ENCODE data around the gene PAK1. TPM values are rescaled to one million over a fixed set of nuclear protein-coding genes. Genes with fewer than 3 reads are reported as not detected.
"Not testable (repeated sequence)": the region's sequence is repeated elsewhere in the genome, so short reads cannot be mapped to it uniquely, and the experiment has no call there.

Gene PAK1
- polyA plus RNA-seq, 1 experiment = 70.3 TPM

- Histone ChIP-seq H3K27ac (ENCODE audit: low read depth, low read length) (no peak overlapping the region), H3K4me3 (ENCODE audit: low read depth, low read length) (no peak overlapping the region), H3K27me3 (ENCODE audit: control insufficient read depth, insufficient read depth, low read length) (peaks cover 20% of the 10 kb centered on the region), H3K9me3 (ENCODE audit: control insufficient read depth, insufficient read depth, low read length) (no peaks in the 10 kb centered on the region)
- POLR2A ChIA-PET = no interaction called here
- TF ChIP-seq, protein P1, sequence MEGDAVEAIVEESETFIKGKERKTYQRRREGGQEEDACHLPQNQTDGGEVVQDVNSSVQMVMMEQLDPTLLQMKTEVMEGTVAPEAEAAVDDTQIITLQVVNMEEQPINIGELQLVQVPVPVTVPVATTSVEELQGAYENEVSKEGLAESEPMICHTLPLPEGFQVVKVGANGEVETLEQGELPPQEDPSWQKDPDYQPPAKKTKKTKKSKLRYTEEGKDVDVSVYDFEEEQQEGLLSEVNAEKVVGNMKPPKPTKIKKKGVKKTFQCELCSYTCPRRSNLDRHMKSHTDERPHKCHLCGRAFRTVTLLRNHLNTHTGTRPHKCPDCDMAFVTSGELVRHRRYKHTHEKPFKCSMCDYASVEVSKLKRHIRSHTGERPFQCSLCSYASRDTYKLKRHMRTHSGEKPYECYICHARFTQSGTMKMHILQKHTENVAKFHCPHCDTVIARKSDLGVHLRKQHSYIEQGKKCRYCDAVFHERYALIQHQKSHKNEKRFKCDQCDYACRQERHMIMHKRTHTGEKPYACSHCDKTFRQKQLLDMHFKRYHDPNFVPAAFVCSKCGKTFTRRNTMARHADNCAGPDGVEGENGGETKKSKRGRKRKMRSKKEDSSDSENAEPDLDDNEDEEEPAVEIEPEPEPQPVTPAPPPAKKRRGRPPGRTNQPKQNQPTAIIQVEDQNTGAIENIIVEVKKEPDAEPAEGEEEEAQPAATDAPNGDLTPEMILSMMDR (IDR thresholded peaks at IDR 0.05; ENCODE audit: low read depth, low read length) = no peak
- DNase-seq (ENCODE audit: low read depth, low spot score) = no peak
- CTCF ChIA-PET = interaction anchor here (0.6 kb wide), 1 partner anchor 781 kb away, joined by 3 read pairs; no protein-coding TSS in a partner anchor
Observed at GRCh38 chr11:77502346-77502905, 28.5 kb upstream of the PAK1 start.

DNA sequence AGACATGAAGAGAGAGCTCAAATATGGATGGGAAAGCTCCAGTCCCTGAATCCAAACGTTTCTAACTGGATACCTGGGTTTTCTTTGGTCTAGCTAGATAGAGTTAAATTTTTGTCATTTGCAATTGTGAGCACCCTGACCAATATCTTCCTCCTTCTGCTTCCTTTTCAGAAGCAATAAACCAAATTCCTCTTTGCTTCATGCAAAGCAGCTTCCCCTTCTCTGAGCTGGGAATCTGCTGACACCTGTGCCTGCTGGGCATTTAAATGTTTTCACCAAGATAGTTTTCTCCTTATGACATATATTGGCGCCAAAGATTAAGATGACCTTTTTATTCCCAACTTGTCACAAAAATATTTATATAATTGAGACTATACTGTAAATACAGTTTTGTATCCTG lies 27.9 kb upstream of the PAK1 start:
- POLR2A ChIA-PET = interaction anchor here (0.7 kb wide), 1 partner anchor 206 kb away, joined by 3 read pairs; no protein-coding TSS in a partner anchor
- H3K27ac ChIP-seq (ENCODE audit: low read depth, low read length) = no peak overlapping the region

GRCh38 chr11:77497368-77497767 lies 23.5 kb upstream of the PAK1 start:
- TF ChIP-seq, protein P1 (IDR thresholded peaks at IDR 0.05; ENCODE audit: low read depth, low read length) = no peak
- H3K9me3 ChIP-seq (ENCODE audit: control insufficient read depth, insufficient read depth, low read length) = no peaks in the 10 kb centered on the region
- H3K27me3 ChIP-seq (ENCODE audit: control insufficient read depth, insufficient read depth, low read length) = peaks cover 15% of the 10 kb centered on the region
- ChIA-PET POLR2A (no interaction called here), CTCF (no interaction called here)
- no peak for DNase-seq (ENCODE audit: low read depth, low spot score)
- H3K27ac ChIP-seq (ENCODE audit: low read depth, low read length) = no peak overlapping the region
- H3K4me3 ChIP-seq (ENCODE audit: low read depth, low read length) = no peak overlapping the region

More for the DNA sequence above, 27.9 kb upstream of the PAK1 start:
- peaks cover 18% of the 10 kb centered on the region for H3K27me3 ChIP-seq (ENCODE audit: control insufficient read depth, insufficient read depth, low read length)
- no peaks in the 10 kb centered on the region for H3K9me3 ChIP-seq (ENCODE audit: control insufficient read depth, insufficient read depth, low read length)
- no peak overlapping the region for H3K4me3 ChIP-seq (ENCODE audit: low read depth, low read length)
- CTCF ChIA-PET = interaction anchor here (0.6 kb wide), 1 partner anchor 780 kb away, joined by 3 read pairs; no protein-coding TSS in a partner anchor
- DNase-seq (ENCODE audit: low read depth, low spot score) = no peak
- TF ChIP-seq, protein P1 (IDR thresholded peaks at IDR 0.05; ENCODE audit: low read depth, low read length) = no peak

DNA sequence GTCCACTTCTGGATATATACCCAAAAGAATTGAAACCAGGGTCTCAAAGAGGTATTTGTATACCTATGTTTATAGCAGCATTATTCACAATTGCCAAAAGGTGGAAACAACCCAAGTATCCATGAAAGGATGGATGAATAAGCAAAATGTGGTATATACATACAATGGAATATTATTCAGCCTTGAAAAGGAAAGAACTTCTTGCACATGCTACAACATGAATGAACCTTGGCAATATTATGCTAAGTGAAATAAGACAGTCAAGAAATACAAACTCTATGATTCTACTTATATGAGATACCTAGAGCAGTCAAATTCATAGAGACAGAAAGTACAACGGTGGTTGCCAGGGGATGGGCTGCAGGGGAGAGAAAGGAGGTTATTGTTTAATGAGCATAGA lies 21.6 kb upstream of the PAK1 start:
- ChIA-PET POLR2A (no interaction called here), CTCF (no interaction called here)
- peaks cover 9% of the 10 kb centered on the region for H3K27me3 ChIP-seq (ENCODE audit: control insufficient read depth, insufficient read depth, low read length)
- DNase-seq (ENCODE audit: low read depth, low spot score) = no peak
- H3K27ac ChIP-seq (ENCODE audit: low read depth, low read length) = no peak overlapping the region
- TF ChIP-seq, protein P1 (IDR thresholded peaks at IDR 0.05; ENCODE audit: low read depth, low read length) = no peak
- H3K4me3 ChIP-seq (ENCODE audit: low read depth, low read length) = no peak overlapping the region
- no peaks in the 10 kb centered on the region for H3K9me3 ChIP-seq (ENCODE audit: control insufficient read depth, insufficient read depth, low read length)

DNA sequence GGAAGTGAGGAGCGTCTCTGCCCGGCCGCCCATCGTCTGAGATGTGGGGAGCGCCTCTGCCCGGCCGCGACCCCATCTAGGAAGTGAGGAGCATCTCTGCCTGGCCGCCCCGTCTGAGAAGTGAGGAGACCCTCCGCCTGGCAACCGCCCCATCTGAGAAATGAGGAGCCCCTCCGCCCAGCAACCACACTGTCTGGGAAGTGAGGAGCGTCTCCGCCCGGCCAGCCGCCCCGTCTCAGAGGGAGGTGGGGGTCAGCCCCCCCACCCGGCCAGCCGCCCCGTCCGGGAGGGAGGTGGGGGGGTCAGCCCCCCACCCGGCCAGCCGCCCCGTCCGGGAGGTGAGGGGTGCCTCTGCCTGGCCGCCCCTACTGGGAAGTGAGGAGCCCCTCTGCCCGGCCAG lies 16.1 kb upstream of the PAK1 start:
- POLR2A ChIA-PET; H3K27me3 ChIP-seq (ENCODE audit: control insufficient read depth, insufficient read depth, low read length); DNase-seq (ENCODE audit: low read depth, low spot score); CTCF ChIA-PET; H3K27ac ChIP-seq (ENCODE audit: low read depth, low read length); H3K4me3 ChIP-seq (ENCODE audit: low read depth, low read length); H3K9me3 ChIP-seq (ENCODE audit: control insufficient read depth, insufficient read depth, low read length): not testable (repeated sequence)
